ENCODE measurements around the gene GPRC5A. TPM values are rescaled to one million over a fixed set of nuclear protein-coding genes. Genes with fewer than 3 reads are reported as not detected.

Gene GPRC5A
- total RNA-seq, 1 donor from 2014 or later, result not detected

DNA sequence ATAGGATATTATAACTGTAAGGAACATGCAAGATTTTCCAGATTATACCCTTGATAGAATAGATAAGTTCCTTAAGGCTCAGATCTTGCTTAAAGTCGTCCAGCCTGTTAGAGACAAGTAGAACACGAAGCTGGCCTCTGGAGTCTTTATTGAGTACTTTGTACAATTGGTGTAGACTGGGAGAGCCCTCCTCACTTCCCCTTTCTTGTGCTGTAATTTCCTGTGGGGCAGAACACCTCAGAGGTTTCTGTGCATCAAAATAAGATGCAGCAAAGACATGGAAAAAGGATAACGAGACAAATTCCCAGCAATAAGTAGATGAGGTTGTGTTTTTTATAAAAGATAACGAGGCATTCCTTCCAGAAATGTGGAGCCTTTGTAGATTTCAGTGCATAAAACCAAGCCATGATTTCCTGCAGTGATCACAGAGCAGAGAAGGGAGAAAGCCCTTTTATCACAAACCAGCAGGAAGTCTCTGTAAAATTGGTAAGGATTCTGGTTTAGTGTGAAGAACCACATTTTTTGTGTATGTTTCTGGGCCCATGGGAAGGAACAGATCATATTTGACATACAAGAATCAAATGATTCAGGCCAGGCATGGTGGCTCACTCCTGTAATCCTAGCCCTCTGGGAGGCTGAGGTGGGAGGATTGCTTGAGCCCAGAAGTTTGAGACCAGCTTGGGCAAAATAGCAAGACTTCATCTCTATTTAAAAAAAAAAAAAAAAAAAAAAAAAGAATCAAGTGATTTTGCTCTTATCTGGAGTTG lies 18.0 kb downstream of the GPRC5A start:
- H3K9me3 Mint-ChIP-seq, result no peaks in the 10 kb centered on the region
- peak; percentile 70 for ATAC-seq (ENCODE audit: low read depth)
- peaks cover 5% of the 10 kb centered on the region for H3K27me3 Mint-ChIP-seq
- H3K27ac Mint-ChIP-seq, result no peak overlapping the region
- no peak for DNase-seq
- CTCF ChIA-PET, result interaction anchor here (1.2 kb wide), 1 partner anchor 302 kb away, joined by 3 read pairs; no protein-coding TSS in a partner anchor
- intact Hi-C loops (cut with micrococcal nuclease), result loop anchor here (1.0 kb wide), 1 partner anchor 18 kb away; the partner anchor contains the start of gene GPRC5A
- H3K4me1 Mint-ChIP-seq, result peaks cover 20% of the 10 kb centered on the region
- TF ChIP-seq, protein P1, sequence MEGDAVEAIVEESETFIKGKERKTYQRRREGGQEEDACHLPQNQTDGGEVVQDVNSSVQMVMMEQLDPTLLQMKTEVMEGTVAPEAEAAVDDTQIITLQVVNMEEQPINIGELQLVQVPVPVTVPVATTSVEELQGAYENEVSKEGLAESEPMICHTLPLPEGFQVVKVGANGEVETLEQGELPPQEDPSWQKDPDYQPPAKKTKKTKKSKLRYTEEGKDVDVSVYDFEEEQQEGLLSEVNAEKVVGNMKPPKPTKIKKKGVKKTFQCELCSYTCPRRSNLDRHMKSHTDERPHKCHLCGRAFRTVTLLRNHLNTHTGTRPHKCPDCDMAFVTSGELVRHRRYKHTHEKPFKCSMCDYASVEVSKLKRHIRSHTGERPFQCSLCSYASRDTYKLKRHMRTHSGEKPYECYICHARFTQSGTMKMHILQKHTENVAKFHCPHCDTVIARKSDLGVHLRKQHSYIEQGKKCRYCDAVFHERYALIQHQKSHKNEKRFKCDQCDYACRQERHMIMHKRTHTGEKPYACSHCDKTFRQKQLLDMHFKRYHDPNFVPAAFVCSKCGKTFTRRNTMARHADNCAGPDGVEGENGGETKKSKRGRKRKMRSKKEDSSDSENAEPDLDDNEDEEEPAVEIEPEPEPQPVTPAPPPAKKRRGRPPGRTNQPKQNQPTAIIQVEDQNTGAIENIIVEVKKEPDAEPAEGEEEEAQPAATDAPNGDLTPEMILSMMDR (IDR thresholded peaks at IDR 0.05), result no peak
- H3K4me3 Mint-ChIP-seq, result peak overlapping the region; percentile 15
- POLR2A ChIA-PET, result interaction anchor here (0.6 kb wide), 1 partner anchor 172 kb away, joined by 4 read pairs; no protein-coding TSS in a partner anchor
- no peaks in the 10 kb centered on the region for H3K36me3 Mint-ChIP-seq (ENCODE audit: low read depth)

DNA sequence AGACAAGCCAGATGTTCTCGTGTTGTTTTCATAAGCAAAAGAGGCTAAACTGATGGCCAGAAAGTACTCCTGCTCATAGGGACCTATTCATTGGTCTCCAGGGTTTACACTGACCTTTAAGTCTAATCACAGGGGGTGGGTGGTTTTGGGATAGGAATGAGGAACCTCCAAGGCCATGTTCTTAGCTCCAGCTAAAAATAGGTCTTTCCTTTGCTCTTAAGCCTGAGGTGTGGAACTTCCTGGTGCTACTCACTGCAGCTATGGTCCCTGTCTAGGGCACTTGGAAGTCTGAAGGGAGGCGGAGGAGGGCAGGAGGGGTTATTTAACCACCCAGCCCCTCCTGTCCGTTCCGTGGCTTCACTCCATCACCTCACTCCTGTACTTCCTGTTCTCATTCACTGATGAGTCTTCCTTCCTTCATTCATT lies 18.6 kb downstream of the GPRC5A start:
- ATAC-seq (ENCODE audit: low read depth) (no peak), DNase-seq (no peak)
- TF ChIP-seq, protein P1 (IDR thresholded peaks at IDR 0.05), result no peak
- Mint-ChIP-seq H3K27me3 (peaks cover 5% of the 10 kb centered on the region), H3K27ac (no peak overlapping the region), H3K36me3 (ENCODE audit: low read depth) (no peaks in the 10 kb centered on the region), H3K4me1 (peaks cover 20% of the 10 kb centered on the region), H3K4me3 (no peak overlapping the region), H3K9me3 (no peaks in the 10 kb centered on the region)
- POLR2A ChIA-PET, result no interaction called here
- intact Hi-C loops (cut with micrococcal nuclease), result loop anchor here (1.0 kb wide), 1 partner anchor 19 kb away; the partner anchor contains the start of gene GPRC5A
- CTCF ChIA-PET, result interaction anchor here (0.6 to 1.2 kb wide), 2 partner anchors 302 to 721 kb away, joined by 3 read pairs; no protein-coding TSS in a partner anchor

DNA sequence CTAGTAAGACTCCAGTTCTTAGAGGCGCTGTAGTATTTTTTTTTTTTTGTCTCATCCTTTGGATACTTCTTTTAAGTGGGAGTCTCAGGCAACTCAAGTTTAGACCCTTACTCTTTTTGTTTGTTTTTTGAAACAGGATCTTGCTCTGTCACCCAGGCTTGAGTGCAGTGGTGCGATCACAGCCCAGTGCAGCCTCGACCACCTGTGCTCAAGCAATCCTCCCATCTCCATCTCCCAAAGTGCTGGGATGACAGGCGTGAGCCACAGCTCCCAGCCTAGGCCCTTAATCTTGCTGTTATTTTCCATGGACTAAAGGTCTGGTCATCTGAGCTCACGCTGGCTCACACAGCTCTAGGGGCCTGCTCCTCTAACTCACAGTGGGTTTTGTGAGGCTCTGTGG lies 21.3 kb downstream of the GPRC5A start:
- POLR2A ChIA-PET, result no interaction called here
- Mint-ChIP-seq H3K27me3 (peaks cover 16% of the 10 kb centered on the region), H3K4me1 (peaks cover 28% of the 10 kb centered on the region), H3K9me3 (no peaks in the 10 kb centered on the region), H3K27ac (no peak overlapping the region), H3K4me3 (no peak overlapping the region), H3K36me3 (ENCODE audit: low read depth) (no peaks in the 10 kb centered on the region)
- CTCF ChIA-PET, result interaction anchor here (5.4 kb wide), 1 partner anchor 301 kb away, joined by 167 read pairs; no protein-coding TSS in a partner anchor
- DNase-seq (no peak), ATAC-seq (ENCODE audit: low read depth) (no peak)
- intact Hi-C loops (cut with micrococcal nuclease), result no loop called here
- TF ChIP-seq, protein P1 (IDR thresholded peaks at IDR 0.05), result no peak

DNA sequence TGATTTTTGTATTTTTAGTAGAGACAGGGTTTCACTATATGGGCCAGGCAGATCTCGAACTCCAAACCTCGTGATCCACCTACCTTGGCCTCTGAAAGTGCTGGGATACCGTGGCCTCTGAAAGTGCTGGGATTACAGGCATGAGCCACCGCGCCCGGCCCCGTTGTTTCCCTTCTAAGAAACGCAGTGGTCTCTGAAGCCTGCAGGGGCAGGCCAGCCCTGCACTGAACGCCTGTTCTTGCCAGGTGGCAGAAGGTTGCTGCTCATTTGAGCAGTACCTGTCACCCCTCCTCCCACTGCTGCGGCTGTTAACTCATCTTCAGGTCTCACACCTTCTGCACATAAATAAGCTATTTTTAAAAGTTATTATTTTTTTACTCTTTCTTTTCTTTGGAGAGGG lies 24.3 kb downstream of the GPRC5A start:
- CTCF ChIA-PET, result interaction anchor here (0.8 to 5.4 kb wide), 17 partner anchors 27 to 319 kb away, joined by 3 to 167 read pairs (median 4); no protein-coding TSS in a partner anchor

More for the DNA sequence above, 24.3 kb downstream of the GPRC5A start:
- Mint-ChIP-seq H3K9me3 (no peaks in the 10 kb centered on the region), H3K27me3 (peaks cover 16% of the 10 kb centered on the region), H3K27ac (no peak overlapping the region), H3K36me3 (ENCODE audit: low read depth) (no peaks in the 10 kb centered on the region), H3K4me3 (no peak overlapping the region), H3K4me1 (peaks cover 9% of the 10 kb centered on the region)
- ATAC-seq (ENCODE audit: low read depth) (no peak), DNase-seq (no peak)
- TF ChIP-seq, protein P1 (IDR thresholded peaks at IDR 0.05), result no peak
- POLR2A ChIA-PET, result no interaction called here
- intact Hi-C loops (cut with micrococcal nuclease), result loop anchor here (1.0 to 5.0 kb wide), 10 partner anchors 67 to 746 kb away; partner anchors contain the start of gene HEBP1

Data from activated B cell treated with CpG ODN at 0.5 μM for 24 hours (primary cell).